Activated B cell treated with CpG ODN at 0.5 μM for 24 hours (primary cell): Measurements from ENCODE around the gene SPHK2. TPM values are rescaled to one million over a fixed set of nuclear protein-coding genes. Genes with fewer than 3 reads are reported as not detected.

Experiments used
- ATAC-seq: fragments of 200-7000 bp; cut with Tn5 transposase; one replicate; pipeline ENCODE4 v1.10.0; 2021; ENCODE audit warnings: low read depth, mild to moderate bottlenecking, moderate library complexity
- CTCF ChIA-PET: fragments of 350-600 bp; sonication (Branson Sonifier 250); formaldehyde crosslinking; loops from one replicate; lab custom pipeline; 2021; ENCODE audit warnings: antibody characterized with exemption; lab: Charles Lee
- POLR2A ChIA-PET: fragments of 350-600 bp; sonication (Branson Sonifier 250); formaldehyde crosslinking; loops from one replicate; lab custom pipeline; 2021; ENCODE audit warnings: antibody characterized with exemption; lab: Charles Lee
- DNase-seq: peaks from one replicate; pipeline ENCODE4 v3.0.0; 2022
- H3K27ac Mint-ChIP-seq: one replicate; pipeline ENCODE4 v1.8.0; 2020; ENCODE audit warnings: mixed read lengths
- H3K27me3 Mint-ChIP-seq: one replicate; pipeline ENCODE4 v1.8.0; 2021; ENCODE audit warnings: mixed read lengths
- H3K36me3 Mint-ChIP-seq: one replicate; pipeline ENCODE4 v1.8.0; 2021; ENCODE audit warnings: low read depth, mixed read lengths
- H3K4me1 Mint-ChIP-seq: one replicate; pipeline ENCODE4 v1.8.0; 2021; ENCODE audit warnings: mixed read lengths
- H3K4me3 Mint-ChIP-seq: one replicate; pipeline ENCODE4 v1.8.0; 2020; ENCODE audit warnings: mild to moderate bottlenecking, mixed read lengths
- H3K9me3 Mint-ChIP-seq: one replicate; pipeline ENCODE4 v1.8.0; 2020; ENCODE audit warnings: mixed read lengths
- CTCF ChIP-seq: fragments of 200-600 bp; IDR thresholded peaks from one replicate; pipeline ENCODE4 v1.8.0; 2022; ENCODE audit warnings: antibody characterized with exemption, mild to moderate bottlenecking
- intact Hi-C: fragments of 100-400 bp; cut with micrococcal nuclease; formaldehyde crosslinking; loops from one replicate; pipeline ENCODE4 v1.15.1; 2024
- total RNA-seq: library from RNA; stranded (reverse); gene quantifications from 2 replicates; pipeline ENCODE4 v1.2.3, GENCODE V29; 2022

SPHK2 gene
- total RNA-seq, 1 donor from 2014 or later: 48.5 TPM

GRCh38 chr19:48623556-48624066 lies 4.3 kb downstream of the SPHK2 start:
- ChIA-PET CTCF (interaction anchor here (0.9 kb wide), 1 partner anchor 15 kb away, joined by 4 read pairs; no protein-coding TSS in a partner anchor), POLR2A (interaction anchor here (0.6 to 3.5 kb wide), 9 partner anchors 10 to 394 kb away, joined by 3 to 53 read pairs (median 4); partner anchors contain the start of genes CA11 and DBP)
- DNase-seq (no peak), ATAC-seq (no peak)
- H3K4me1 Mint-ChIP-seq: peaks cover 45% of the 10 kb centered on the region
- H3K36me3 Mint-ChIP-seq: peaks cover 33% of the 10 kb centered on the region
- intact Hi-C loops: loop anchor here (1.0 kb wide), 1 partner anchor 11 kb away; no protein-coding TSS in a partner anchor
- TF ChIP-seq CTCF: no peak
- H3K4me3 Mint-ChIP-seq: peak overlapping the region; percentile 86
- H3K27ac Mint-ChIP-seq: peak overlapping the region; percentile 90
- H3K27me3 Mint-ChIP-seq: no peaks in the 10 kb centered on the region
- H3K9me3 Mint-ChIP-seq: no peaks in the 10 kb centered on the region

- Mint-ChIP-seq H3K27ac (peak overlapping the region; percentile 90), H3K27me3 (no peaks in the 10 kb centered on the region), H3K4me3 (peak overlapping the region; percentile 86), H3K36me3 (peaks cover 32% of the 10 kb centered on the region), H3K4me1 (peaks cover 44% of the 10 kb centered on the region), H3K9me3 (no peaks in the 10 kb centered on the region)
- ChIA-PET POLR2A (interaction anchor here (0.5 to 3.5 kb wide), 14 partner anchors 8 to 1907 kb away, joined by 3 to 53 read pairs (median 3); partner anchors contain the start of genes CA11, DBP and PRKD2), CTCF (interaction anchor here (0.9 kb wide), 1 partner anchor 15 kb away, joined by 4 read pairs; no protein-coding TSS in a partner anchor)
- intact Hi-C loops: loop anchor here (1.0 kb wide), 1 partner anchor 10 kb away; no protein-coding TSS in a partner anchor
- DNase-seq (peak; percentile 95), ATAC-seq (peak; percentile 80)
- no peak for TF ChIP-seq CTCF
Measured at GRCh38 chr19:48624067-48624594, 4.8 kb downstream of the SPHK2 start.

- Mint-ChIP-seq H3K4me1 (peaks cover 36% of the 10 kb centered on the region), H3K9me3 (no peaks in the 10 kb centered on the region), H3K4me3 (peak overlapping the region; percentile 86), H3K27ac (peak overlapping the region; percentile 90), H3K27me3 (no peaks in the 10 kb centered on the region), H3K36me3 (peaks cover 29% of the 10 kb centered on the region)
- no peak for DNase-seq
- no peak for ATAC-seq
- no peak for TF ChIP-seq CTCF
- ChIA-PET CTCF (no interaction called here), POLR2A (interaction anchor here (1.6 to 3.5 kb wide), 3 partner anchors 9 to 132 kb away, joined by 3 to 53 read pairs (median 24); partner anchors contain the start of gene DBP)
- intact Hi-C loops: loop anchor here (1.0 kb wide), 1 partner anchor 9 kb away; no protein-coding TSS in a partner anchor
Measured at GRCh38 chr19:48624791-48625723, 5.8 kb downstream of the SPHK2 start.

GRCh38 chr19:48625891-48626327 lies 6.6 kb downstream of the SPHK2 start:
- intact Hi-C loops: no loop called here
- H3K27me3 Mint-ChIP-seq: no peaks in the 10 kb centered on the region
- POLR2A ChIA-PET: interaction anchor here (0.6 to 0.7 kb wide), 3 partner anchors 10 to 1281 kb away, joined by 3 to 6 read pairs (median 4); no protein-coding TSS in a partner anchor
- H3K4me3 Mint-ChIP-seq: no peak overlapping the region
- H3K27ac Mint-ChIP-seq: no peak overlapping the region
- peaks cover 36% of the 10 kb centered on the region for H3K36me3 Mint-ChIP-seq
- H3K9me3 Mint-ChIP-seq: no peaks in the 10 kb centered on the region
- CTCF ChIA-PET: no interaction called here
- no peak for TF ChIP-seq CTCF
- H3K4me1 Mint-ChIP-seq: peaks cover 33% of the 10 kb centered on the region
- DNase-seq (no peak), ATAC-seq (no peak)
